HEK293 (cell line): ENCODE results near the gene GPR21.

Experiments used
- CTCF ChIA-PET: fragments of 350-600 bp; formaldehyde crosslinking; extraction: SDS; loops from one replicate; lab custom pipeline; 2021; ENCODE audit warnings: antibody characterized with exemption; lab: Yijun Ruan, JAX
- POLR2A ChIA-PET: fragments of 300-600 bp; formaldehyde crosslinking; extraction: SDS; loops from one replicate; lab custom pipeline; 2020; ENCODE audit warnings: antibody characterized with exemption, inconsistent platforms; lab: Yijun Ruan, JAX
- H3K27ac ChIP-seq: fragments of 200-500 bp; sonication (Bioruptor generic); 2 replicates; pipeline ENCODE4 v1.5.1; 2014; ENCODE audit warnings: low read depth, low read length, control low read depth, inconsistent platforms; ENCODE audit errors: extremely low read depth
- H3K36me3 ChIP-seq, 2 experiments: fragments of 200-500 bp in 1 of 2; sonication (Bioruptor generic) in 1 of 2; 1 replicate in 1 of 2; 2 replicates in 1 of 2; pipeline ENCODE4 v1.5.1; 2014 to 2017; ENCODE audit warnings: inconsistent platforms in 2 of 2, low read length in 2 of 2; ENCODE audit not compliant: control insufficient read depth in 2 of 2, insufficient read depth in 1 of 2
- H3K4me1 ChIP-seq: fragments of 200-500 bp; sonication (Bioruptor generic); 2 replicates; pipeline ENCODE4 v1.5.1; 2014; ENCODE audit warnings: mild to moderate bottlenecking, low read length, inconsistent platforms; ENCODE audit not compliant: control insufficient read depth, insufficient read depth
- H3K4me3 ChIP-seq: 2 replicates; pipeline ENCODE4 v1.5.1; 2011; ENCODE audit warnings: low read depth, mild to moderate bottlenecking, control low read depth, low read length, moderate library complexity
- H3K9me3 ChIP-seq: fragments of 200-500 bp; sonication (Bioruptor generic); 2 replicates; pipeline ENCODE4 v1.5.1; 2014; ENCODE audit warnings: low read depth, low read length, inconsistent platforms; ENCODE audit not compliant: control insufficient read depth, insufficient read depth
- BCL11B ChIP-seq: fragments of 450-650 bp; formaldehyde crosslinking; IDR thresholded peaks from 2 replicates; pipeline ENCODE4 v1.5.1; 2016; ENCODE audit warnings: low read depth, missing biosample characterization, missing genetic modification characterization
- GFI1B ChIP-seq: fragments of 450-650 bp; formaldehyde crosslinking; IDR thresholded peaks from 2 replicates; pipeline ENCODE4 v1.5.1; 2016; ENCODE audit warnings: missing biosample characterization, missing genetic modification characterization
- KLF7 ChIP-seq: fragments of 450-650 bp; formaldehyde crosslinking; IDR thresholded peaks from 2 replicates; pipeline ENCODE4 v1.5.1; 2016; ENCODE audit warnings: missing biosample characterization, missing genetic modification characterization, borderline replicate concordance
- OVOL3 ChIP-seq: fragments of 450-650 bp; formaldehyde crosslinking; IDR thresholded peaks from 2 replicates; pipeline ENCODE4 v1.5.1; 2016; ENCODE audit warnings: missing biosample characterization, missing genetic modification characterization
- RBAK ChIP-seq: fragments of 450-650 bp; formaldehyde crosslinking; IDR thresholded peaks from 2 replicates; pipeline ENCODE4 v1.5.1; 2016; ENCODE audit warnings: missing biosample characterization, missing genetic modification characterization
- TCF7L2 ChIP-seq: IDR thresholded peaks from 2 replicates; pipeline ENCODE4 v1.6.1; 2011; ENCODE audit warnings: low read depth, mild to moderate bottlenecking, inconsistent platforms, low read length, moderate library complexity, borderline replicate concordance
- ZFP41 ChIP-seq: fragments of 450-650 bp; formaldehyde crosslinking; IDR thresholded peaks from 2 replicates; pipeline ENCODE4 v1.5.1; 2016; ENCODE audit warnings: missing biosample characterization, missing genetic modification characterization, borderline replicate concordance
- ZNF132 ChIP-seq: fragments of 450-650 bp; formaldehyde crosslinking; IDR thresholded peaks from 2 replicates; pipeline ENCODE4 v1.5.1; 2017; ENCODE audit warnings: missing biosample characterization, missing genetic modification characterization, borderline replicate concordance
- ZNF155 ChIP-seq: fragments of 450-650 bp; formaldehyde crosslinking; IDR thresholded peaks from 2 replicates; pipeline ENCODE4 v1.5.1; 2016; ENCODE audit warnings: missing biosample characterization, missing genetic modification characterization
- ZNF184 ChIP-seq: fragments of 450-650 bp; IDR thresholded peaks from 2 replicates; pipeline ENCODE4 v1.5.1; 2018; ENCODE audit warnings: missing biosample characterization, mild to moderate bottlenecking, missing genetic modification characterization
- ZNF23 ChIP-seq: fragments of 450-650 bp; formaldehyde crosslinking; IDR thresholded peaks from 2 replicates; pipeline ENCODE4 v1.5.1; 2016; ENCODE audit warnings: missing biosample characterization, missing genetic modification characterization, borderline replicate concordance
- ZNF311 ChIP-seq: fragments of 450-650 bp; formaldehyde crosslinking; IDR thresholded peaks from 2 replicates; pipeline ENCODE4 v1.5.1; 2017; ENCODE audit warnings: missing biosample characterization, missing genetic modification characterization, borderline replicate concordance
- ZNF404 ChIP-seq: fragments of 450-650 bp; formaldehyde crosslinking; IDR thresholded peaks from 2 replicates; pipeline ENCODE4 v1.5.1; 2017; ENCODE audit warnings: missing biosample characterization, missing genetic modification characterization
- ZNF548 ChIP-seq: fragments of 450-650 bp; formaldehyde crosslinking; IDR thresholded peaks from 2 replicates; pipeline ENCODE4 v1.5.1; 2016; ENCODE audit warnings: missing biosample characterization, missing genetic modification characterization
- ZNF585B ChIP-seq: fragments of 450-650 bp; formaldehyde crosslinking; IDR thresholded peaks from 2 replicates; pipeline ENCODE4 v1.5.1; 2016; ENCODE audit warnings: missing biosample characterization, missing genetic modification characterization
- ZNF654 ChIP-seq: fragments of 450-650 bp; formaldehyde crosslinking; IDR thresholded peaks from 2 replicates; pipeline ENCODE4 v1.5.1; 2016; ENCODE audit warnings: low read depth, missing biosample characterization, missing genetic modification characterization
- ZNF707 ChIP-seq: fragments of 450-650 bp; formaldehyde crosslinking; IDR thresholded peaks from 2 replicates; pipeline ENCODE4 v1.5.1; 2016; ENCODE audit warnings: missing biosample characterization, missing genetic modification characterization
- TF ChIP-seq, protein P1 (sequence below): fragments of 450-650 bp; formaldehyde crosslinking; IDR thresholded peaks from 2 replicates; pipeline ENCODE4 v1.5.1; 2016; ENCODE audit warnings: missing biosample characterization, missing genetic modification characterization, borderline replicate concordance
- TF ChIP-seq, protein P2 (sequence below): fragments of 450-650 bp; formaldehyde crosslinking; IDR thresholded peaks from 2 replicates; pipeline ENCODE4 v1.5.1; 2016; ENCODE audit warnings: missing biosample characterization, missing genetic modification characterization
- TF ChIP-seq, protein P3 (sequence below): fragments of 450-650 bp; formaldehyde crosslinking; IDR thresholded peaks from 2 replicates; pipeline ENCODE4 v1.5.1; 2016; ENCODE audit warnings: missing biosample characterization, missing genetic modification characterization
- TF ChIP-seq, protein P4 (sequence below): fragments of 450-650 bp; formaldehyde crosslinking; IDR thresholded peaks from 2 replicates; pipeline ENCODE4 v1.5.1; 2016; ENCODE audit warnings: missing biosample characterization, missing genetic modification characterization
- TF ChIP-seq, protein P5 (sequence below): fragments of 450-650 bp; formaldehyde crosslinking; IDR thresholded peaks from 2 replicates; pipeline ENCODE4 v1.5.1; 2017; ENCODE audit warnings: missing biosample characterization, missing genetic modification characterization

GPR21 gene

DNA sequence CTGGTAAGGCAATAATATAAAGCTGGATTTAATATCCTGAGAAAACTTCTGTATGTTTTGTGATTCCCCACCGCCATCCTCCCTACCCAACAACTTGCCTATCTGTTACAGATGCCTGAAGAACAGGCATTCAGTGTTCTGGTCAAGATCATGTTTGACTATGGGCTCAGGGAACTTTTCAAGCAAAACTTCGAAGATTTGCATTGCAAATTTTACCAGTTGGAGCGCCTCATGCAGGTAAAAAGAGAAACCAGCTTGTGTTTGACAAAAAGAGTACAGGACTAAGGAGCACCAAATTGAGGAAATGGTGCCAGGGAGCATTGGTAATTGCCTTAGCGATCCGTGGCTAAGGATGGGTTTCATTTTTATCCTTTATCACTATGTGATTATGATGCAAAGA, 40.0 kb downstream of the GPR21 start:
- no peaks in the 10 kb centered on the region for H3K4me1 ChIP-seq
- POLR2A ChIA-PET: interaction anchor here (0.6 kb wide), 2 partner anchors 30 to 69 kb away, joined by 3 to 5 read pairs; no protein-coding TSS in a partner anchor
- CTCF ChIA-PET: interaction anchor here (1.0 to 2.6 kb wide), 4 partner anchors 8 to 276 kb away, joined by 3 to 14 read pairs (median 3); no protein-coding TSS in a partner anchor
- no peak overlapping the region for H3K4me3 ChIP-seq
- peaks cover 9 to 77% of the 10 kb centered on the region in 2 experiments; a peak in 2 of 3 replicates for H3K36me3 ChIP-seq
- no peaks in the 10 kb centered on the region for H3K9me3 ChIP-seq
- TF ChIP-seq KLF7: no peak
- no peak for TF ChIP-seq ZNF404 (tag by site-specific recombination)
- no peak for TF ChIP-seq ZNF654 (tag by site-specific recombination)
- no peak for TF ChIP-seq ZNF155 (tag by site-specific recombination)
- TF ChIP-seq, protein P1, sequence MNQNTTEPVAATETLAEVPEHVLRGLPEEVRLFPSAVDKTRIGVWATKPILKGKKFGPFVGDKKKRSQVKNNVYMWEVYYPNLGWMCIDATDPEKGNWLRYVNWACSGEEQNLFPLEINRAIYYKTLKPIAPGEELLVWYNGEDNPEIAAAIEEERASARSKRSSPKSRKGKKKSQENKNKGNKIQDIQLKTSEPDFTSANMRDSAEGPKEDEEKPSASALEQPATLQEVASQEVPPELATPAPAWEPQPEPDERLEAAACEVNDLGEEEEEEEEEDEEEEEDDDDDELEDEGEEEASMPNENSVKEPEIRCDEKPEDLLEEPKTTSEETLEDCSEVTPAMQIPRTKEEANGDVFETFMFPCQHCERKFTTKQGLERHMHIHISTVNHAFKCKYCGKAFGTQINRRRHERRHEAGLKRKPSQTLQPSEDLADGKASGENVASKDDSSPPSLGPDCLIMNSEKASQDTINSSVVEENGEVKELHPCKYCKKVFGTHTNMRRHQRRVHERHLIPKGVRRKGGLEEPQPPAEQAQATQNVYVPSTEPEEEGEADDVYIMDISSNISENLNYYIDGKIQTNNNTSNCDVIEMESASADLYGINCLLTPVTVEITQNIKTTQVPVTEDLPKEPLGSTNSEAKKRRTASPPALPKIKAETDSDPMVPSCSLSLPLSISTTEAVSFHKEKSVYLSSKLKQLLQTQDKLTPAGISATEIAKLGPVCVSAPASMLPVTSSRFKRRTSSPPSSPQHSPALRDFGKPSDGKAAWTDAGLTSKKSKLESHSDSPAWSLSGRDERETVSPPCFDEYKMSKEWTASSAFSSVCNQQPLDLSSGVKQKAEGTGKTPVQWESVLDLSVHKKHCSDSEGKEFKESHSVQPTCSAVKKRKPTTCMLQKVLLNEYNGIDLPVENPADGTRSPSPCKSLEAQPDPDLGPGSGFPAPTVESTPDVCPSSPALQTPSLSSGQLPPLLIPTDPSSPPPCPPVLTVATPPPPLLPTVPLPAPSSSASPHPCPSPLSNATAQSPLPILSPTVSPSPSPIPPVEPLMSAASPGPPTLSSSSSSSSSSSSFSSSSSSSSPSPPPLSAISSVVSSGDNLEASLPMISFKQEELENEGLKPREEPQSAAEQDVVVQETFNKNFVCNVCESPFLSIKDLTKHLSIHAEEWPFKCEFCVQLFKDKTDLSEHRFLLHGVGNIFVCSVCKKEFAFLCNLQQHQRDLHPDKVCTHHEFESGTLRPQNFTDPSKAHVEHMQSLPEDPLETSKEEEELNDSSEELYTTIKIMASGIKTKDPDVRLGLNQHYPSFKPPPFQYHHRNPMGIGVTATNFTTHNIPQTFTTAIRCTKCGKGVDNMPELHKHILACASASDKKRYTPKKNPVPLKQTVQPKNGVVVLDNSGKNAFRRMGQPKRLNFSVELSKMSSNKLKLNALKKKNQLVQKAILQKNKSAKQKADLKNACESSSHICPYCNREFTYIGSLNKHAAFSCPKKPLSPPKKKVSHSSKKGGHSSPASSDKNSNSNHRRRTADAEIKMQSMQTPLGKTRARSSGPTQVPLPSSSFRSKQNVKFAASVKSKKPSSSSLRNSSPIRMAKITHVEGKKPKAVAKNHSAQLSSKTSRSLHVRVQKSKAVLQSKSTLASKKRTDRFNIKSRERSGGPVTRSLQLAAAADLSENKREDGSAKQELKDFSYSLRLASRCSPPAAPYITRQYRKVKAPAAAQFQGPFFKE (tag by site-specific recombination): no peak
- TF ChIP-seq ZFP41 (tag by site-specific recombination): no peak
- no peak for TF ChIP-seq ZNF132
- TF ChIP-seq, protein P2, sequence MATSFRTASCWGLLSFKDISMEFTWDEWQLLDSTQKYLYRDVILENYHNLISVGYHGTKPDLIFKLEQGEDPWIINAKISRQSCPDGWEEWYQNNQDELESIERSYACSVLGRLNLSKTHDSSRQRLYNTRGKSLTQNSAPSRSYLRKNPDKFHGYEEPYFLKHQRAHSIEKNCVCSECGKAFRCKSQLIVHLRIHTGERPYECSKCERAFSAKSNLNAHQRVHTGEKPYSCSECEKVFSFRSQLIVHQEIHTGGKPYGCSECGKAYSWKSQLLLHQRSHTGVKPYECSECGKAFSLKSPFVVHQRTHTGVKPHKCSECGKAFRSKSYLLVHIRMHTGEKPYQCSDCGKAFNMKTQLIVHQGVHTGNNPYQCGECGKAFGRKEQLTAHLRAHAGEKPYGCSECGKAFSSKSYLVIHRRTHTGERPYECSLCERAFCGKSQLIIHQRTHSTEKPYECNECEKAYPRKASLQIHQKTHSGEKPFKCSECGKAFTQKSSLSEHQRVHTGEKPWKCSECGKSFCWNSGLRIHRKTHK (tag by site-specific recombination): no peak
- no peak for TF ChIP-seq RBAK (tag by site-specific recombination)
- no peak for TF ChIP-seq ZNF548 (tag by site-specific recombination)
- no peak for TF ChIP-seq BCL11B (tag by site-specific recombination)
- H3K27ac ChIP-seq: no peak overlapping the region

DNA sequence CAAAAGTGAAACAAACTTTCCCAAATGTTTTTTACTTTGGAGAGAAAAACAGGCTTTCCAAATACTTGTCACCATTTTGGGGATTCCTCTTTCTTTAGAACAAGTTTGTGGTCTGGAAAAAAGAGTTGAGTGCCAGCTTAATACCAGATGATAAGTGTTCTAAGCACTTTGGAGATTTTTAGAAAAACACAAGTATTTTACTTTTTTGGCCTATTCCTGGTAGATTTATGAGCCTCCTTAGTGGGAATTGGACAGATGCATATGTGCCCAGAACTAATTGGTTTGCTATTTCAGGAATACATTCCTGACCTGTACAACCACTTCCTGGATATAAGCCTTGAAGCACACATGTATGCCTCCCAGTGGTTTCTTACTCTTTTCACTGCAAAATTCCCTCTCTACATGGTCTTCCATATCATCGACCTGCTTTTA, 40.5 kb downstream of the GPR21 start:
- ChIA-PET POLR2A (interaction anchor here (0.6 to 1.9 kb wide), 2 partner anchors 31 to 133 kb away, joined by 3 to 4 read pairs; partner anchors contain the start of gene RABGAP1), CTCF (interaction anchor here (1.3 to 2.6 kb wide), 2 partner anchors 17 to 275 kb away, joined by 3 to 14 read pairs; no protein-coding TSS in a partner anchor)
- H3K27ac ChIP-seq: no peak overlapping the region
- H3K4me3 ChIP-seq: no peak overlapping the region
- no peaks in the 10 kb centered on the region for H3K4me1 ChIP-seq
- H3K9me3 ChIP-seq: no peaks in the 10 kb centered on the region
- H3K36me3 ChIP-seq: peaks cover 9 to 78% of the 10 kb centered on the region in 2 experiments; a peak in 2 of 3 replicates
- TF ChIP-seq, protein P3, sequence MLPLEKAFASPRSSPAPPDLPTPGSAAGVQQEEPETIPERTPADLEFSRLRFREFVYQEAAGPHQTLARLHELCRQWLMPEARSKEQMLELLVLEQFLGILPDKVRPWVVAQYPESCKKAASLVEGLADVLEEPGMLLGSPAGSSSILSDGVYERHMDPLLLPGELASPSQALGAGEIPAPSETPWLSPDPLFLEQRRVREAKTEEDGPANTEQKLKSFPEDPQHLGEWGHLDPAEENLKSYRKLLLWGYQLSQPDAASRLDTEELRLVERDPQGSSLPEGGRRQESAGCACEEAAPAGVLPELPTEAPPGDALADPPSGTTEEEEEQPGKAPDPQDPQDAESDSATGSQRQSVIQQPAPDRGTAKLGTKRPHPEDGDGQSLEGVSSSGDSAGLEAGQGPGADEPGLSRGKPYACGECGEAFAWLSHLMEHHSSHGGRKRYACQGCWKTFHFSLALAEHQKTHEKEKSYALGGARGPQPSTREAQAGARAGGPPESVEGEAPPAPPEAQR (tag by site-specific recombination): no peak
- TF ChIP-seq ZNF184 (no peak), ZNF585B (tag by site-specific recombination) (no peak), ZNF23 (tag by site-specific recombination) (no peak), ZNF311 (no peak), TCF7L2 (no peak), ZNF707 (tag by site-specific recombination) (no peak), GFI1B (tag by site-specific recombination) (no peak), OVOL3 (tag by site-specific recombination) (no peak)
- TF ChIP-seq, protein P4, sequence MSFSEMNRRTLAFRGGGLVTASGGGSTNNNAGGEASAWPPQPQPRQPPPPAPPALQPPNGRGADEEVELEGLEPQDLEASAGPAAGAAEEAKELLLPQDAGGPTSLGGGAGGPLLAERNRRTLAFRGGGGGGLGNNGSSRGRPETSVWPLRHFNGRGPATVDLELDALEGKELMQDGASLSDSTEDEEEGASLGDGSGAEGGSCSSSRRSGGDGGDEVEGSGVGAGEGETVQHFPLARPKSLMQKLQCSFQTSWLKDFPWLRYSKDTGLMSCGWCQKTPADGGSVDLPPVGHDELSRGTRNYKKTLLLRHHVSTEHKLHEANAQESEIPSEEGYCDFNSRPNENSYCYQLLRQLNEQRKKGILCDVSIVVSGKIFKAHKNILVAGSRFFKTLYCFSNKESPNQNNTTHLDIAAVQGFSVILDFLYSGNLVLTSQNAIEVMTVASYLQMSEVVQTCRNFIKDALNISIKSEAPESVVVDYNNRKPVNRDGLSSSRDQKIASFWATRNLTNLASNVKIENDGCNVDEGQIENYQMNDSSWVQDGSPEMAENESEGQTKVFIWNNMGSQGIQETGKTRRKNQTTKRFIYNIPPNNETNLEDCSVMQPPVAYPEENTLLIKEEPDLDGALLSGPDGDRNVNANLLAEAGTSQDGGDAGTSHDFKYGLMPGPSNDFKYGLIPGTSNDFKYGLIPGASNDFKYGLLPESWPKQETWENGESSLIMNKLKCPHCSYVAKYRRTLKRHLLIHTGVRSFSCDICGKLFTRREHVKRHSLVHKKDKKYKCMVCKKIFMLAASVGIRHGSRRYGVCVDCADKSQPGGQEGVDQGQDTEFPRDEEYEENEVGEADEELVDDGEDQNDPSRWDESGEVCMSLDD (tag by site-specific recombination): no peak
- TF ChIP-seq, protein P5, sequence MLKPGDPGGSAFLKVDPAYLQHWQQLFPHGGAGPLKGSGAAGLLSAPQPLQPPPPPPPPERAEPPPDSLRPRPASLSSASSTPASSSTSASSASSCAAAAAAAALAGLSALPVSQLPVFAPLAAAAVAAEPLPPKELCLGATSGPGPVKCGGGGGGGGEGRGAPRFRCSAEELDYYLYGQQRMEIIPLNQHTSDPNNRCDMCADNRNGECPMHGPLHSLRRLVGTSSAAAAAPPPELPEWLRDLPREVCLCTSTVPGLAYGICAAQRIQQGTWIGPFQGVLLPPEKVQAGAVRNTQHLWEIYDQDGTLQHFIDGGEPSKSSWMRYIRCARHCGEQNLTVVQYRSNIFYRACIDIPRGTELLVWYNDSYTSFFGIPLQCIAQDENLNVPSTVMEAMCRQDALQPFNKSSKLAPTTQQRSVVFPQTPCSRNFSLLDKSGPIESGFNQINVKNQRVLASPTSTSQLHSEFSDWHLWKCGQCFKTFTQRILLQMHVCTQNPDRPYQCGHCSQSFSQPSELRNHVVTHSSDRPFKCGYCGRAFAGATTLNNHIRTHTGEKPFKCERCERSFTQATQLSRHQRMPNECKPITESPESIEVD: no peak
